HepG2 (cell line): Measurements from ENCODE around the gene PROX2. TPM values are rescaled to one million over a fixed set of nuclear protein-coding genes. Genes with fewer than 3 reads are reported as not detected.

Source experiments
- ATAC-seq: fragments of 200-7000 bp; cut with Tn5 transposase; 3 replicates; pipeline ENCODE4 v1.9.1; 2020; ENCODE audit warnings: mild to moderate bottlenecking, moderate library complexity
- BruUV-seq: library from RNA; stranded (reverse); fragments of 400-500 nt; replicated peaks from 2 replicates; lab custom pipeline; 2021; lab: Mats Ljungman, UMichigan
- CTCF ChIA-PET: fragments of 300-600 bp; formaldehyde crosslinking; extraction: SDS; loops from one replicate; lab custom pipeline; 2021; ENCODE audit warnings: low total read pairs, inconsistent platforms, low intra/inter-chr PET ratio; lab: Yijun Ruan, JAX
- POLR2A ChIA-PET: fragments of 350-600 bp; sonication (Branson Sonifier 250); formaldehyde crosslinking; loops from one replicate; lab custom pipeline; 2020; ENCODE audit warnings: antibody characterized with exemption, inconsistent platforms; lab: Yijun Ruan, JAX
- DNase-seq: peaks from one replicate; pipeline ENCODE4 v3.0.0-alpha.2; 2015; ENCODE audit warnings: low spot score
- FAIRE-seq: peaks from 3 replicates; lab custom pipeline; 2011; peaks lifted over from hg19 to GRCh38; lab: Jason Lieb, UNC
- H2AFZ ChIP-seq: one replicate; pipeline ENCODE4 v1.6.1; 2011; ENCODE audit warnings: low read length, inconsistent platforms
- H3K27ac ChIP-seq: fragments of 300-600 bp; 3 replicates; pipeline ENCODE4 v1.8.0; 2011; ENCODE audit warnings: mixed run types, mild to moderate bottlenecking, mixed read lengths, low read length, inconsistent platforms; ENCODE audit not compliant: insufficient read depth; ENCODE audit errors: extremely low read length
- H3K27me3 ChIP-seq, 2 experiments: fragments of 200-600 bp in 1 of 2; 2 replicates in 1 of 2; 3 replicates in 1 of 2; pipeline versions ENCODE4 v1.6.0 to v1.8.0; 2011; ENCODE audit warnings: low read length in 2 of 2, mild to moderate bottlenecking in 2 of 2, moderate library complexity in 2 of 2, inconsistent platforms in 1 of 2; ENCODE audit not compliant: insufficient read depth in 2 of 2, control insufficient read depth in 1 of 2
- H3K36me3 ChIP-seq, 2 experiments: fragments of 200-600 bp in 1 of 2; replicated peaks in 1 of 2; 2 replicates in 1 of 2; 3 replicates in 1 of 2; pipeline versions ENCODE4 v1.5.1 to v1.8.0; 2011; ENCODE audit warnings: low read length in 2 of 2, inconsistent platforms in 1 of 2; ENCODE audit not compliant: insufficient read depth in 2 of 2, control insufficient read depth in 1 of 2
- H3K4me1 ChIP-seq: 2 replicates; pipeline ENCODE4 v1.5.1; 2012; ENCODE audit warnings: low read length, inconsistent platforms; ENCODE audit not compliant: insufficient read depth
- H3K4me2 ChIP-seq: 2 replicates; pipeline ENCODE4 v1.6.0; 2011; ENCODE audit warnings: low read depth, low read length, inconsistent platforms
- H3K4me3 ChIP-seq, 3 experiments: fragments of 200-600 bp in 1 of 3; sonication (generic), shearing (Covaris generic) in 1 of 3; replicated peaks in 1 of 3; 2 replicates each; pipeline ENCODE4 v1.5.1; 2011 to 2016; ENCODE audit warnings: low read length in 3 of 3, inconsistent platforms in 2 of 3, low read depth in 2 of 3, mild to moderate bottlenecking in 2 of 3, control low read depth in 1 of 3, mixed read lengths in 1 of 3; ENCODE audit not compliant: insufficient read depth in 1 of 3
- H3K79me2 ChIP-seq: one replicate; pipeline ENCODE4 v1.6.1; 2011; ENCODE audit warnings: low read length, inconsistent platforms; ENCODE audit not compliant: insufficient read depth
- H3K9ac ChIP-seq: 2 replicates; pipeline ENCODE4 v1.6.0; 2011; ENCODE audit warnings: mild to moderate bottlenecking, low read depth, low read length, inconsistent platforms; ENCODE audit not compliant: insufficient read depth
- H3K9me3 ChIP-seq: 2 replicates; pipeline ENCODE4 v1.5.1; 2012; ENCODE audit warnings: mild to moderate bottlenecking, low read length
- H4K20me1 ChIP-seq: 2 replicates; pipeline ENCODE4 v1.6.0; 2011; ENCODE audit warnings: inconsistent platforms, mild to moderate bottlenecking, low read length, moderate library complexity; ENCODE audit not compliant: insufficient read depth
- CEBPB ChIP-seq: IDR thresholded peaks from 2 replicates; pipeline ENCODE4 v1.6.1; 2011; ENCODE audit warnings: low read depth, low read length, improper control_type of control experiment, borderline replicate concordance
- GTF3A ChIP-seq: sonication (generic); formaldehyde crosslinking; conservative IDR thresholded peaks from 2 replicates; pipeline ENCODE4 v1.4.0; 2020; ENCODE audit warnings: mild to moderate bottlenecking, missing genetic modification reagents
- NFAT5 ChIP-seq: sonication (generic); formaldehyde crosslinking; IDR thresholded peaks from 2 replicates; pipeline ENCODE4 v1.4.0; 2020; ENCODE audit warnings: missing genetic modification reagents
- RARA ChIP-seq: IDR thresholded peaks from 2 replicates; pipeline ENCODE4 v1.6.1; 2016; ENCODE audit warnings: missing genetic modification reagents, missing compliant biosample characterization
- RELA ChIP-seq: sonication (generic); formaldehyde crosslinking; IDR thresholded peaks from 2 replicates; pipeline ENCODE4 v1.4.0; 2020; ENCODE audit warnings: missing genetic modification reagents
- RFX5 ChIP-seq: IDR thresholded peaks from 2 replicates; pipeline ENCODE4 v1.6.1; 2011; ENCODE audit warnings: low read depth, low read length, improper control_type of control experiment
- ZNF276 ChIP-seq: sonication (generic); formaldehyde crosslinking; IDR thresholded peaks from 2 replicates; pipeline ENCODE4 v1.4.0; 2020; ENCODE audit warnings: mild to moderate bottlenecking, low read depth, missing genetic modification reagents
- WGBS: methylation state at CpG from one replicate; pipeline ENCODE4 v1.1.6; 2017; ENCODE audit warnings: low lambda C conversion rate; 5-methylcytosine and 5-hydroxymethylcytosine counted together
- in situ Hi-C: cut with HindIII; loops from 2 replicates; pipeline ENCODE4 v1.10.0; 2017; ENCODE audit warnings: low pct_unique_long_range_greater_than_20kb; ENCODE audit not compliant: extremely low pct_ligation_motif_present
- intact Hi-C: fragments of 100-400 bp; cut with micrococcal nuclease; formaldehyde crosslinking; loops from one replicate; pipeline ENCODE4 v1.10.0; 2022; ENCODE audit not compliant: unreplicated experiment
- polyA plus RNA-seq, 8 experiments: library from polyadenylated mRNA; depleted of rRNA in 3 of 8; stranded (reverse) in 7 of 8; unstranded in 1 of 8; fragments of >200 nt; fragmentation: Illumina TruSeq in 4 of 8; extraction: Trizol in 4 of 8; gene quantifications; 2 replicates each; pipeline versions ENCODE4 v1.2.1 to v1.2.3, GENCODE V29; 2011 to 2016; ENCODE audit warnings: low read depth in 4 of 8, missing spikeins in 1 of 8, mixed read lengths in 1 of 8; ENCODE audit not compliant: insufficient read depth in 1 of 8
- total RNA-seq, 5 experiments: library from RNA; depleted of rRNA; stranded (reverse); fragments of >200 nt; fragmentation: Illumina TruSeq; extraction: Trizol; gene quantifications; 2 replicates each; pipeline ENCODE4 v1.2.3, GENCODE V29; 2016; ENCODE audit warnings: low read depth in 1 of 5
- TF ChIP-seq, protein P1 (sequence below): sonication (generic); formaldehyde crosslinking; IDR thresholded peaks from 2 replicates; pipeline ENCODE4 v1.4.0; 2020; ENCODE audit warnings: missing genetic modification reagents, borderline replicate concordance
- TF ChIP-seq, protein P2 (sequence below): sonication (generic); formaldehyde crosslinking; IDR thresholded peaks from 2 replicates; pipeline ENCODE4 v1.4.0; 2020; ENCODE audit warnings: missing genetic modification reagents, low read depth, mild to moderate bottlenecking, borderline replicate concordance

PROX2 gene
- total and polyA plus RNA-seq, 2 of the 13 experiments (the other 11 are each of a cell fraction or from before 2014, with no cell fraction given): not detected

- no peak for FAIRE-seq
- POLR2A ChIA-PET: interaction anchor here (1.0 to 9.2 kb wide), 8 partner anchors 15 to 244 kb away, joined by 3 to 84 read pairs (median 4); partner anchors contain the start of genes NEK9 and RPS6KL1
- TF ChIP-seq GTF3A: no peak
- TF ChIP-seq, protein P1, sequence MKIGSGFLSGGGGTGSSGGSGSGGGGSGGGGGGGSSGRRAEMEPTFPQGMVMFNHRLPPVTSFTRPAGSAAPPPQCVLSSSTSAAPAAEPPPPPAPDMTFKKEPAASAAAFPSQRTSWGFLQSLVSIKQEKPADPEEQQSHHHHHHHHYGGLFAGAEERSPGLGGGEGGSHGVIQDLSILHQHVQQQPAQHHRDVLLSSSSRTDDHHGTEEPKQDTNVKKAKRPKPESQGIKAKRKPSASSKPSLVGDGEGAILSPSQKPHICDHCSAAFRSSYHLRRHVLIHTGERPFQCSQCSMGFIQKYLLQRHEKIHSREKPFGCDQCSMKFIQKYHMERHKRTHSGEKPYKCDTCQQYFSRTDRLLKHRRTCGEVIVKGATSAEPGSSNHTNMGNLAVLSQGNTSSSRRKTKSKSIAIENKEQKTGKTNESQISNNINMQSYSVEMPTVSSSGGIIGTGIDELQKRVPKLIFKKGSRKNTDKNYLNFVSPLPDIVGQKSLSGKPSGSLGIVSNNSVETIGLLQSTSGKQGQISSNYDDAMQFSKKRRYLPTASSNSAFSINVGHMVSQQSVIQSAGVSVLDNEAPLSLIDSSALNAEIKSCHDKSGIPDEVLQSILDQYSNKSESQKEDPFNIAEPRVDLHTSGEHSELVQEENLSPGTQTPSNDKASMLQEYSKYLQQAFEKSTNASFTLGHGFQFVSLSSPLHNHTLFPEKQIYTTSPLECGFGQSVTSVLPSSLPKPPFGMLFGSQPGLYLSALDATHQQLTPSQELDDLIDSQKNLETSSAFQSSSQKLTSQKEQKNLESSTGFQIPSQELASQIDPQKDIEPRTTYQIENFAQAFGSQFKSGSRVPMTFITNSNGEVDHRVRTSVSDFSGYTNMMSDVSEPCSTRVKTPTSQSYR (CRISPR knock-in tag): no peak
- no peak for TF ChIP-seq RELA (CRISPR knock-in tag)
- no peak for TF ChIP-seq NFAT5 (CRISPR knock-in tag)
- no peak for TF ChIP-seq RARA (CRISPR knock-in tag)
- TF ChIP-seq CEBPB: no peak
- no peak for TF ChIP-seq RFX5
- 0 out of 2 replicates have a peak, but pooled peaks have one; percentile 7 for TF ChIP-seq ZNF276 (CRISPR knock-in tag)
- TF ChIP-seq, protein P2, sequence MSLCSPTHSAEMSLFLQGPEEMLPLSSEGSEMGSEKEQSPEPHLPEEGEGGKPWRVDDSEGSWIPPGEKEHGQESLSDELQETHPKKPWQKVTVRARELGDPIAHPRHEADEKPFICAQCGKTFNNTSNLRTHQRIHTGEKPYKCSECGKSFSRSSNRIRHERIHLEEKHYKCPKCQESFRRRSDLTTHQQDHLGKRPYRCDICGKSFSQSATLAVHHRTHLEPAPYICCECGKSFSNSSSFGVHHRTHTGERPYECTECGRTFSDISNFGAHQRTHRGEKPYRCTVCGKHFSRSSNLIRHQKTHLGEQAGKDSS (CRISPR knock-in tag): no peak
Measured at GRCh38 chr14:74882103-74882920, 6.4 kb upstream of the PROX2 start.

More at GRCh38 chr14:74882103-74882920, 6.4 kb upstream of the PROX2 start:
- intact Hi-C loops (no loop called here), in situ Hi-C loops (no loop called here)
- Histone ChIP-seq H3K4me3 (peak overlapping the region; percentile 91 to 93 (median 93)), H3K4me2 (peak overlapping the region; percentile 94), H4K20me1 (peaks cover 30% of the 10 kb centered on the region), H3K27ac (peak overlapping the region; percentile 71), H2AFZ (no peak overlapping the region), H3K79me2 (peaks cover 55% of the 10 kb centered on the region), H3K27me3 (no peaks in the 10 kb centered on the region; a peak in 1 of 5 replicates), H3K9me3 (no peaks in the 10 kb centered on the region), H3K4me1 (peaks cover 70% of the 10 kb centered on the region), H3K9ac (peak overlapping the region; percentile 86), H3K36me3 (peaks cover 0 to 5% of the 10 kb centered on the region in 2 experiments; a peak in 1 of 5 replicates)
- DNase-seq: no peak
- no TSS peak for BruUV-seq
- CTCF ChIA-PET: no interaction called here
- ATAC-seq: peak; percentile 52
- WGBS: under 1% methylated on average over 28 of the region's 49 CpGs
